AG08395 (cell line): ENCODE measurements around the gene TRMT44.
A peak's percentile ranks its signal among the peaks of the same experiment; 100 is the strongest.

Source experiments
- DNase-seq: peaks from one replicate; pipeline ENCODE4 v3.0.0; 2012; ENCODE audit warnings: mixed read lengths, low spot score

Gene TRMT44, protein sequence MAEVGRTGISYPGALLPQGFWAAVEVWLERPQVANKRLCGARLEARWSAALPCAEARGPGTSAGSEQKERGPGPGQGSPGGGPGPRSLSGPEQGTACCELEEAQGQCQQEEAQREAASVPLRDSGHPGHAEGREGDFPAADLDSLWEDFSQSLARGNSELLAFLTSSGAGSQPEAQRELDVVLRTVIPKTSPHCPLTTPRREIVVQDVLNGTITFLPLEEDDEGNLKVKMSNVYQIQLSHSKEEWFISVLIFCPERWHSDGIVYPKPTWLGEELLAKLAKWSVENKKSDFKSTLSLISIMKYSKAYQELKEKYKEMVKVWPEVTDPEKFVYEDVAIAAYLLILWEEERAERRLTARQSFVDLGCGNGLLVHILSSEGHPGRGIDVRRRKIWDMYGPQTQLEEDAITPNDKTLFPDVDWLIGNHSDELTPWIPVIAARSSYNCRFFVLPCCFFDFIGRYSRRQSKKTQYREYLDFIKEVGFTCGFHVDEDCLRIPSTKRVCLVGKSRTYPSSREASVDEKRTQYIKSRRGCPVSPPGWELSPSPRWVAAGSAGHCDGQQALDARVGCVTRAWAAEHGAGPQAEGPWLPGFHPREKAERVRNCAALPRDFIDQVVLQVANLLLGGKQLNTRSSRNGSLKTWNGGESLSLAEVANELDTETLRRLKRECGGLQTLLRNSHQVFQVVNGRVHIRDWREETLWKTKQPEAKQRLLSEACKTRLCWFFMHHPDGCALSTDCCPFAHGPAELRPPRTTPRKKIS

DNA sequence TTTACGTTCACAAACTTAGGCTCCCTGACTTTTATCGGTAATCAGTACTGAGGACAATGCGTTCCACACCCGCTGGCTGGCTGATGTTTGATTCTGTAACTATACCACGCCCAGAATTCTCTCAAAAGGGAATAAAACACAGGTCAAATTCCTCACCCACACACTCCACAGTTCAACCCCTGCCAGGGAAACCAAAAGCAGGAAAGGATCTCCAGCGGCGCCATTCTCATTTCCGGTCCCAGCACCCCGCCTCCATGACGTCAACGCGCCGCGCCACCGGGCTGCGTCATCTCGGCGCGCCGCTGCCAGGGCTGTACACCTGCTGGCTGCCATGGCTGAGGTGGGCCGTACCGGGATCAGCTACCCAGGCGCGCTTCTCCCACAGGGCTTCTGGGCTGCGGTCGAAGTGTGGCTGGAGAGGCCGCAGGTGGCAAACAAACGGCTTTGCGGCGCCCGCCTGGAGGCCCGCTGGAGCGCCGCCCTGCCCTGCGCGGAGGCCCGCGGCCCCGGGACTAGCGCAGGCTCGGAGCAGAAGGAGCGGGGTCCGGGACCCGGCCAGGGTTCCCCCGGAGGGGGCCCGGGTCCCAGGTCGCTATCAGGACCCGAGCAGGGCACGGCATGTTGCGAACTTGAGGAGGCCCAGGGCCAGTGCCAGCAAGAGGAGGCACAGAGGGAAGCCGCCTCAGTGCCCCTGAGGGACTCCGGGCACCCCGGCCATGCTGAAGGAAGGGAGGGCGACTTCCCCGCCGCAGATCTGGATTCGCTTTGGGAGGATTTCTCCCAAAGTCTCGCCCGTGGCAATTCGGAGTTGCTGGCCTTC is at the start of gene TRMT44, which contains the start of gene ACOX3:
Gene TRMT44 (plus strand): TSS at position 286 of the 820 bp plus-strand sequence. CDS start 46 bp downstream, at position 332.
Gene ACOX3 (minus strand): TSS at position 232 of the 820 bp plus-strand sequence. CDS start 24,202 bp downstream, outside the sequence.
- peak; percentile 93 for DNase-seq

DNA sequence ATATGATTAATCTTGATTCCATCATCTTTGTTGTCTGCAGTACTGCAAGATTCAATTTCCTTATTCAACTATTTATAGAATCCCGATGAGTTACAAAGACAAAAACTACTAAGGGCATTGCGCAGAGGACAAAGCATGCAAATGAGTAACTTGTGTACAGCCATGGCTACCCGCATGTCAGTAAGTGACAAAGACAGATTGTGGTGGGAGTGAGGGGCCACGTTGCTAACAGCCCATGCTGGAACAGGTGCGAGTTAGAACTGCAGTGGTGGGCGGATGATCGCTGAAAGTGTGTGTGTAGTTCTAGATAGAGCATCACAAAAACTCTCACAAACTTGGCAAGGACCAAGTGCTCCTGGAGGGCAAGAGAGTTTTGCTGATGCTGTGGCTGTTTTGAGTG is 49.5 kb upstream of the TRMT44 start:
- no peak for DNase-seq

DNA sequence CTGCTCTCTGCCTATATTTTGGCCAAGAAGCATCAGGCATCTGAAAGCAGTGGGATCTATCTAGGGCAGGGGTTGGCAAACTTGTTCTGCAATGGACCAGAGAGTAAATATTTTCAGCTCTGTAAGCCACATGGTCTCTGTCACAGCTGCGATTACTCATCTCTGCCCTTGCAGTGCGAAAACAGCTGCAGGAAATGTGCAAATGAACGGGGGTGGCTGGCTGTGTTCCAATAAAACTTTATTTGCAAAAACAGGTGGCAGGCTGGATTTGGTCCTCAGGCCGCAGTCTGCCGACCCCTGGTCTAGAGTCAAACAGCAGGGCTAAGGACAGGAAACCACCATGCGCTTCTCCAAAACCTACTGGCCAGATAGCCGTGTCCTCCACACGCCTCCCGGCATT is 48.6 kb upstream of the TRMT44 start:
- DNase-seq, result peak; percentile 63

DNA sequence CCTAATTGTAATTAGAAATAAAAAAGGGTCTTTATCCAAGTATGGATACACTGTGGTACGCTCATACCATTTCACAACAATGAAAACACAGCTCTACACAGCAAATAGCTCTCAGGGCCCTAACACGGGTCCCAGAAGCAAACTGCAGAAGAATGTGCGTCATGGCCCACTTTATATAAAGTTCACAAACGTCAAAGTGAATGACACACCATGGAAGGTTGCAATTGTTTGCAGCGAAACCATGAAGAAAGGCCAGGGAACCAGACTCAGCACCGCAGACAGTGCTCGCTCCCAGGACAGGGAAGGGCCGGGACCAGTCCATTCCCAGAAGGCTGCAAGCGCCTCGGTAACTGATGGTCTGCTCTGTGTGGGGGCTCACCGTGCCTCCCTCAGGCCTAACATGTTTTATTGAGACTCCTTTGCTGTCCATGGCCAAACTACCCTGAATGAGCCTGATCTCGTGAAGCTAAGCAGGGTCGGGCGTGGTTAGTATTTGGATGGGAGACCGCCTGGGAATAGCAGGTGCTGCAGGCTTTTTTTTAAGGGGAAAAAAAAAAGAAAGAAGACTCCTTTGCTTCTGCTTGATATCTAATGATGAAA is 47.9 kb upstream of the TRMT44 start:
- no peak for DNase-seq

DNA sequence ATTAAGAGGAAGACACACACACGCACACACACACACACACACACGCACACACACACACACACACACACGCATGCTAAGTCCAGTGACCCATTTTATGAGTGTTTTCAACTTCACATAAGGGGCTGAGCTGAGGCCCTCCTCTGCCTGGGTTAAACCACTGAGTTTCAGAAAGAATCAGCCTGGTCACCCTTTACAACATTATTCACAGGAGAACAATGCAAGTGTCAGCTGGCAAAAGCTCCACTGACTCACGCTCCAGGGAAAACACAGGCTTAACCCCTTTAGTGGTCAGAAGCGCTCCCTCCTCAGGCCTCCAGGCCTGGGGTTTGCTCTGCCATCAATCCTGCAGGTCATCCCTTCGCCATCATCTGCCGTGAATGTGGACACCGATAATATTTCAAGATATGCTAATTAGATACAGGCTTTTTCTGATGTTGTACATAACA is 47.0 kb upstream of the TRMT44 start:
- peak; percentile 97 for DNase-seq

DNA sequence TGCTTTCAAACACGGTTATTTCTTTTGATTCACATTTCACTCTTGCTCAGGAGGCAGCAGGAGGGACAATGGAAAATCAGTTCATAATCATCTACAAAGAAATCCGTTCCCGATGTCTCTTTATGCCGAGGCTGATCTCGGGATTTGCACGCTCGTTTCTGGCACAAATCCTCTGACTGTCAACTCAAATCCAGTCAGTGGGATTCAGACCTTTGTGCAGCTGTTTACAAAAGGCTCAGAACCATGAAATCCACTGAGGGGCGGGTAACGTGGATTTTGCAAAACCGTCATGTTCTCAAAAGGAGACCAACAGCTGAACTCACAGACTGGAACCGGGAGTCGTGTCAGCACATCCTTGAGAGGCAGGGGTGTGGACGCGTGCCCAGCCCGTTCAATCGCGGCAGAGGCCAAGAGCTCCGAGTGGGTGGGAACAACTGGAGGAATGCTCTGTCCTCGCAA is 46.5 kb upstream of the TRMT44 start:
- DNase-seq, result peak; percentile 51

DNA sequence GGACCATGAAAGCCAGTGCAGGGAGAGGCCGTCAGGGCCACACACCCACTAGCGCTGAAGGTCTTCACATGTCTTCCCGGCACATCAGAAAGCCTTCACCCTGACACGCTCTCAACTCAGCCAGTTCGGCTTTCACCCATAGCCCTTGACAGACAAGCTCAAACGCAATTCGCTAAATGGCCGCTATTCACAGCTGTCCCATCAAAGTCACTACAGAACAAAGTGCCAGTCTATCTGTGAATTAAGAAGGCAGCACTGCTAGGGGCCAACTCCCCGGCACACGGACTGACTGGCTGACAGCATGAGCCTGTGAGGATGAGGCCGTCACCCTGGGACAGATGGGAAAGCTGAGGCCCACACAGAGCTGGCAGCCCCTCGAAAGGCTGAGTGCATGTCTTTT is 45.8 kb upstream of the TRMT44 start:
- no peak for DNase-seq

DNA sequence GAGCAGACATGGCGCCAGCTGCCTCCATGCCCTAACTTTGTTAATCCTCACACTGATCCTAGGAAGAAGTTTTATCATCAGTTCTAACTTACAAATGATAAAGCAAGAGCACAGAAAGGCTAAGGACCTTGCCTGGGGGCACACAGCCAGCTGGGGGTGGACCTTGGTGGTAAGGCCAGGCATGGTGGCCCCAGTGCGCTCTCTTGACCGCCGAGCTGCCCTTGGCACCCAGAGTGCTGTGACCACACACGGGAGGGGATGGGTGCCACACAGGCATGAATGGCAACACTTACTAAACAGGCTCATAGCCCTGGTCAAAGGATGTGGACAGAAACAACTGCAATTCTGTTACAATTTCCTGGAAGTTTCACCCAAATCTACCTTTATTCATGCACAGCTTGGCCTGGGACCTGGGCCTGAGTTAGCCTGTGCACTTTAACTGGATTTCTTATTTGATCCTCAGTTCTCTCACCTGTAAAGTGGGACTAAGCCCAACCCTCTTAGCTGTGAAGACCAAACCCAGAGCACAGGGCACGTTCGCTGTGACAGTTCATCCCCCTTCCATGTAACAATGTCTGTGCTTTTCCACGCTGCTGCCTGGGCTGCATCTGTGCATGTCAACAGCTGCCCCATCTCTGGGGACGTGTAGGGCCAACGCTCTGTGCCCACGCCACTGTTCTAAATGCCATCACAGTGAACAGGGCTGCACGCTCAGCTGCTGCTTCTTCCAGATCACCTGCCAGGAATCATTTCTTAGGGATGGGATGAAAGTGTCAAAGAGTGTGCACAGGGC is 44.9 kb upstream of the TRMT44 start:
- DNase-seq, result no peak

DNA sequence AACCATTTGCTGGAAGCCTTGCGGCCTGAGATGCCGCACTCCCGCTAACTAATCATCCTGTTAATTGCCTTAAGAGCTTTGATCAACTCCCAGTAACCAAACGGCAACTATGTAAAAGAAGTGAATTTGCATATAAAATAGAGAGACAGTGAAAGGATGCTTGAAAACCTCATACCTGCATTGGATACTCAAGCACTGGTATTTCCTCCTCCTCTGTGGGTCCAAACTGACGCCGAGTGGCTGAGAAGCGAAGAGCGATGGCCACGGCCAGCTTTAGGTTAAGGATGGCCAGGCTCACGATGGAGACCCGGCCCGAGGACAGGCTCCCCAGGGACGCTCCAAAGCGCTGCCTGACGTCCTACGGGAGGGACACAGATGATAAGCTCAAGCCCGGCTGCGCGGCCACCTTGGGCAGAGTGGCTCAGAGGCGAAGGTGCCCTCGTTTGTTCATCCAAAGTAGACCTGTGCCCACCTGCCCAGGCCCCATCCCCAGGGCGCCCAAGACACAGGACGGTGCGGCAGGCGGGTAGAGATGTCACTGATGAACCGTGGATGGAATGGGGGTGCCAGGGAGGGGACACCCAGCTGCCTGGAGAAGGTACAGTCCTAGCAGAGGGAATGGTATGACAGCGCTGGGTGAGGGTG is 43.7 kb upstream of the TRMT44 start:
- DNase-seq, result no peak

DNA sequence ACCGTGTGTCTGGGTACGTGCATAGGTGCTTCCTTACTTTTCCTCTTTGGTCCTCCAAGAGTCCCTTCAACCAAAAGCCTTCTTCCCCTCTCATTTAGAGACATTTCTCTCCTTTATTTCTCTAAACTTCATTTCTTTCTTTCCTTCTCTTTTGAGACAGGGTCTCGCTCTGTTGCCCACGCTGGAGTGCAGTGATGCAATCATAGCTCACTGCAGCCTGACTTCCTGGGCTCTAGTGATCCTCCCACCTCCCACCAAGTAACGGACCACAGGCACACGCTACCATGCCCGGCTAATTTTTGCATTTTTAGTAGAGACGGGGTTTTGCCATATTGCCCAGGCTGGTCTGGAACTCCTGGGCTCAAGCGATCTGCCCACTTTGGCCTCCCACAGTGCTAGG is 42.2 kb upstream of the TRMT44 start:
- DNase-seq, result no peak

DNA sequence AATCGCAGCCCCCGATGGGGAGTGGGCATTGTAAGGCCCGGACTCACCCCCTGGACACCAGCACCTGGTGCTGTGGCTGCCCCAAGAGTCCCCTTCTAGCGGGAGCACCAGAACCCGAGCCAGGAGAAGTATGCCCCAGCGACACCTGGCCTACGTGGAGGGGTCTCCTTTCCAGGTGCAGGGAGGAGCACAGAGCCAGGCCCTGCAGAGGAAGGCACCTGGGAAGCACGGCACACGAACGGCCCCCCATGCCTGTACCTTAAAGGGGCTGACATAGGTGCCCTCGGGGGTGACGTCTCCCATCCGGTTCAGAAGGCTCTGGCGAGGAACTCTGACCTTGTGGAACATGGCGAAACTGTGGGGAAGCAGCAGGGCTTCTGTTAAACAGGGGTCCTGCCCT is 41.3 kb upstream of the TRMT44 start:
- no peak for DNase-seq

DNA sequence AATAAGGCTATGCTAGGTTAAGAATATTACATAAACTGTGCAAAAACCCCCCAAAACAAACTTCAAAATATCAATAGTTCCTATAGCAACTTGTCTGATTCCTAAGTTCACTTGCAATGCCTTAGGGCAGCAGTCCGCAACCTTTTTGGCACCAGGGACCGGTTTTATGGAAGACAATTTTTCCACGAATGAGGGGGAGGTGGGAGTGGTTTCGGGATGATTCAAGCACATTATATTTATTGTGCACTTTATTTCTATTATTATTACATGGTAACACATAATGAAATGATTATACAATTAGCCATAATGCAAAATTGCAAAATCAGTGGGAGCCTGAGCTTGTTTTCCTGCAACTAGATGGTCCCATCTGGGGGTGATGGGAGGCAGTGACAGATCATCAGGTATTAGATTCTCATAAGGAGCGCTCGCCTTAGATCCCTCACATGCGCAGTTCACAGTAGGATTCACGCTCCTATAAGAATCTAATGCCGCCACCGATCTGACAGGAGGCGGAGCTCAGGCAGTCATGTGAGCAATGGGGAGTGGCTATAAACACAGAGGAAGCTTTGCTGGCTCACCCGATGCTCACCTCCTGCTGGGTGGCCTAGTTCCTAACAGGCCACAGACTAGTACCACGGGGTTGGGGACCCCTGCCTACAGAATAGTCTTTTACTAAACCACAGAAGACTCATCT is 39.8 kb upstream of the TRMT44 start:
- DNase-seq, result no peak

DNA sequence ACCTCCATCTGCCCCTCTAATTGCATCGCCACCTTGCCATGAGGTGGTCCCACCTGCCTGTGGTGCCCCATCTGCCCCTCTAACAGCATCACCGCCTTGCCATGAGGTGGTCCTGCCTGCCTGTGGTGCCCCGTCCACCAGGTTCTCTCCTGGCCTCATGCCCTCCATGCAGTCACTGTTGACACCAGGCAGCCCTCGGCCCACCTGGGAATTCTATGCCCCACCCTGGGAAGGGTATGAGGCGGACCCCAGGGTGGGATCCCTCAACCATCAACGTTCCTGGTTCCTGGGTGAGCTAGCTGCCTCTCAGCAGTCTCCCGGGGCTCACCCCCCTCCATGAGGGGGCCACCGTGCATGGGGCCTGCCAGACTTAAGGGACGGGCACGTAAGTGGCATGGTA is 38.9 kb upstream of the TRMT44 start:
- DNase-seq, result no peak

DNA sequence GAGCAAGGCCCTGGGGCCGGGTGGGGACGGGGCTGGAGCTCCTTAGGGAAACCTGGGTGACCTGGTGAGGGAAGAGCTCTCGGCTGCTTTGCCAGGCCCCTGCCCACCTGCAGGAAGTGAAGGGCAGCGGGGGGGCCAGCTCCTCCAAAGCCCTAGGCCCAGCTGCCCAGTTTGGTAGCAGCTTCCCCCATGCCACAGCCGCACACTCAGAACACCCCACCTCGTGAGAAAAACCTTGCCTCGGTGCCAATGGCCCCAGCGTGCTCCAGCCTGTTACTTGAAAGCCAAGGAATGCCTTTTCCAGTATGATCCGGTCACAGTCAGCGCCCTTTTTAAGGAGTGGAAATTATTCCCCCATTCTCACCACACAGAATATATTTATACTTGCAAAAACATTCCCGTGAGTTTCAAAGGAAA is 38.4 kb upstream of the TRMT44 start:
- no peak for DNase-seq

DNA sequence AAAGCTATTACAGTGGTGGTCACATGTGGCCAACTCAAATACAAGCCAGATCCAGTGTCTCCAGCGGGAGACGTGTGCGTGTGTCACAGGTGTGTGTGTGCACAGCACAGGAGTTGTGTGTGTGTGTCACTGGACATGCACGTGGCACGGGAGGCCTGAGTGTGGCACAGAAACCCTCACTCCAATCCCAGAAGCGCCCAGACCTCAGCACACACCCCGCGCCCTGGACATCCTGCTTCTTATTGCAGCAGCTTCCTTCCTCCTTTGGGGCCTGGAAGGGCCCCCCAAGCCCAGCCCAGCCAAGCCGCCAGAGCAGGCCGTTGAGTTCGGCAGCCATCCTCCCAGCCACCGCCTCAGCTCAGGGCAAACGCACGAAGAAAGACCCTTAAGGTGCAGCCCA is 37.9 kb upstream of the TRMT44 start:
- DNase-seq, result no peak

DNA sequence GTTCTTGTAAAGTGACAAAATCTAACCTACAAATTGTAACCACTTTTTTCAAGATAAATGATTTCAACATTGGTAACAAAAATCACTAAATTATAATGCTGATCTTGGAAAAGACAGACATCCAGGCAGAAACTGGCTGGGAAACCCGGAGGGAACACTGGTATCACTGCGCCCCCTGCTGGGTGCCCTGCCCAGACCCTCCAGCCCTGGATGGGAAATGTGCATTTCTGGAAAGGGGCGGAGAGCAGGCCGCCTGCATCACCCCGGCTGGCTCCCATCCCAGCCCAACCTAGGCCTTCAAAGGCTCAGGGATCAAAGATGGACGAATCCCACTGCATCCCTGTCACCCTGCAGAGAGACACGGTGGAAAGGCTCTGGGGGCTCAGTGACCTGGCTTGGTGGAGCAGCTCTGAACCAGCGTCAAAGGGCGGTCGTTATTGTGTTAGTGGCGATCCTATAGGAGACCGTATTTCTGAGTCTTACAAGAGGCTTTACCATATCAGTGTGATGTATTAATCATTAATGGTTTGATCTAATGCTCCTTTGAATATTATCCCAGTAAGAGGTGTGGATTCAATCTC is 37.3 kb upstream of the TRMT44 start:
- DNase-seq, result peak; percentile 95

DNA sequence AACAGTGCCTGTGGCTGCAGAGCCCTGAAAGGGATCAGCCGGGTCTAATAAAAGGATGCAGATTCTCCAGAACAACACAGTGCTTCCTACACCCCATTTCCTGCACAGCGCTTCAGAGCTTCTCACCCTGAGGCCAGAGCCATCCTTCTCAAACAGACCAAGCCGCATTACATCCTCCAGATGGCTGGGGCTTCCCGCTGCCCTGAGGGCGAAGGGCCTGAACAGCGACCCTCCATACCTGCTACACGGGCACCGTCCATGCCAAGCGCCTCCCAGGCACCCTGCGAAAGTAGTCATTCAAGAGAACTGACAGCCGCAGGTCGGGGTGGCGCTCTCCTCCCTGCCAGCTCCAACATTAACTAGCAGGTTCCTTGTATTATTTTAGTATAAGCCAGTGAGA is 36.6 kb upstream of the TRMT44 start:
- no peak for DNase-seq

DNA sequence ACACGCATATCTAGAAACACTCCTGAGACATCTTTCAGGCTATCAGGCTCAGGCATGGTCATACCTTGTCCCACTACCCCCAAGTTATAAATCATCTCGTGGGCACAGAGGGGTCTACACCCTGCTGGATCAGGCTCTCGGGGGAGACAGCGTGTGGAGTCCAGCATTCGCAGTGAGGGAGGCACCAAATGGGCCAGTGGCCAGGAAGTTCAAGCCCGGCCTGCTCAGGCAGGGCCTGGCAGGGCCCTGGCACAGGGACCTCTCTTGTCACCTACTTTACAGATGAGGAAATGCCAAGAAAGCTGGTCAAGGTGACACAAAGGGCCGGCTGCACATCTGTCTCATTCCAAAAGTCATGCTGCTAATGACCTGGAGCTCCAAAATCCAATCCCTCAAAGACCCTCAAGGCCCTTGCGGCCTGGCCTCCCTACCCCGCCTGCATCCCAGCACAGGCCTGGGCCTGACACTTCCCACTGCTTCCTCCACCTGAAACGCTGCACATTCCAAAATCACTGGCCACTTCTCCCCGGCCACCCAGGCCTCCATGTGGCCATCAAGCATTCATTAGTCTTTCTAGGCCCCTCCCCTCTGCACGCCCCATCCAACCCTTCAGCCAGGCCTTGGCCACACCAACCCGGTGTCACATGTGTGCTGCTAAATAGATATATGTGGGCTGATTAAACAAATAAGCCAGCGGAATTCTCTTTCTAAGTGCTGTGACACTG is 35.6 kb upstream of the TRMT44 start:
- no peak for DNase-seq

DNA sequence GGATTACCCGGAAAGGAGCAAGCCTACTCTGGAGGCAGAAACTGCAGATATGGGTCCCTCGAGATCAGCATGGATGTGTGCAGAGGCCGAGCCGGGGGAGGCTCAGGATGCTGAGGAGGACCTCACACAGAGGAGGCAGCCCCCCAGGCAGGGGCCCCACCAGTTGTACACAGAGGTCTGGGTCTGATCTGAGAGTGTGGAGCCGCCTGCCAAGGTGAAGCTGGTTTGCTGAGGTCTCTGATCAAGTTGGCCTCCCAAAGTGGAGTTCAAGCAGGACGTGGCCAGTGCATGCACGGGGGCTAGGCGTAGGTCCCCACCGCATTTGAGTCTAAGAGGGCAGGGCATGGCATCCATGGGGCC is 35.1 kb upstream of the TRMT44 start:
- DNase-seq, result no peak
